Right lobe of liver (tissue), 6 donors: Measurements from ENCODE around the gene IL21R. TPM values are rescaled to one million over a fixed set of nuclear protein-coding genes. Genes with fewer than 3 reads are reported as not detected.
A peak's percentile ranks its signal among the peaks of the same experiment; 100 is the strongest.

Source experiments
- ATAC-seq, 4 donors: fragments of 200-7000 bp; cut with Tn5 transposase; one replicate each; pipeline ENCODE4 v1.9.1; 2020; ENCODE audit warnings: mild to moderate bottlenecking in 4 of 4, moderate library complexity in 4 of 4
- DNase-seq, 3 donors: peaks; one replicate each; pipeline ENCODE4 v3.0.0-alpha.2; 2020
- H3K27ac ChIP-seq, 3 donors: fragments of 200-600 bp; one replicate each; pipeline ENCODE4 v1.8.0; 2022
- H3K27me3 ChIP-seq, 2 donors: fragments of 200-600 bp; one replicate each; pipeline ENCODE4 v1.8.0; 2022
- H3K36me3 ChIP-seq, 4 donors: fragments of 200-600 bp; sonication (generic) in 1 of 4; one replicate each; pipeline versions ENCODE4 v1.5.1 to v1.8.0; 2017 to 2022; ENCODE audit warnings: control low read depth in 1 of 4
- H3K4me1 ChIP-seq, 4 donors: fragments of 200-600 bp; sonication (generic) in 1 of 4; one replicate each; pipeline versions ENCODE4 v1.5.1 to v1.8.0; 2017 to 2022; ENCODE audit warnings: control low read depth in 1 of 4
- H3K4me3 ChIP-seq, 3 donors: fragments of 200-600 bp; one replicate each; pipeline ENCODE4 v1.8.0; 2022
- H3K9me3 ChIP-seq, 4 donors: fragments of 200-600 bp; sonication (generic) in 1 of 4; one replicate each; pipeline versions ENCODE4 v1.5.1 to v1.8.0; 2017 to 2022; ENCODE audit warnings: control low read depth in 1 of 4
- CTCF ChIP-seq, 4 donors: fragments of 200-600 bp in 3 of 4; fragments of 450-650 bp in 1 of 4; IDR thresholded peaks; one replicate each; pipeline versions ENCODE4 v1.5.1 to v1.8.0; 2016 to 2022; ENCODE audit warnings: antibody characterized with exemption in 4 of 4, mild to moderate bottlenecking in 2 of 4
- POLR2A ChIP-seq: fragments of 450-650 bp; IDR thresholded peaks from one replicate; pipeline ENCODE4 v1.6.1; 2017; ENCODE audit warnings: antibody characterized with exemption, mild to moderate bottlenecking
- WGBS: methylation state at CpG from one replicate; pipeline ENCODE4 v1.1.6; 2018; ENCODE audit warnings: low coverage, low lambda C conversion rate; ENCODE audit not compliant: insufficient coverage; ENCODE audit errors: missing lambda C conversion rate; 5-methylcytosine and 5-hydroxymethylcytosine counted together
- intact Hi-C, 2 donors: fragments of 100-400 bp; cut with DNase I; formaldehyde crosslinking; loops; one replicate each; pipeline versions ENCODE4 v1.11.2 to v1.14.1; 2022
- long read RNA-seq: library from polyadenylated mRNA; unstranded; transcript quantifications from one replicate; pipeline ENCODE4 v2.0.0, GENCODE V29; 2019
- total RNA-seq, 6 experiments: library from RNA; depleted of rRNA in 2 of 6; stranded (reverse); fragments of >200 nt in 2 of 6; fragmentation: NEBNext Ultra II Directional in 3 of 6; extraction: Animal tissue kit (Norgen Biotek cat#: 25700) in 3 of 6; gene quantifications; one replicate each; pipeline versions ENCODE4 v1.1.0 to v1.2.4, GENCODE V29; 2016 to 2023
- donor health status: DM: no; HTN: yes; CAD: no.
- donor health status: DM: no; HTN: no; CAD: no.
- donor health status: DM: no; HTN: no; CAD: no.
- donor health status: DM: no; HTN: yes; CAD: no.
- donor health status: DM: no; HTN: yes; CAD: no.

IL21R gene
- total RNA-seq = 1 to 10 TPM in 1 of 6 experiments, under 1 TPM in 5; 0.09 to 1.3 (median 0.31) TPM
- long read RNA-seq = 0 reads

GRCh38 chr16:27401768-27402568 is at the start of gene IL21R:
TSS of gene IL21R (plus strand) at chr16:27402174. CDS start at chr16:27430072, 27,898 bp downstream.
- TF ChIP-seq CTCF (IDR thresholded peaks at IDR 0.05) (no peak), POLR2A (no peak)

GRCh38 chr16:27353853-27354252 is 48.1 kb upstream of the IL21R start:
- Histone ChIP-seq H3K4me3 (no peak overlapping the region), H3K9me3 (no peaks in the 10 kb centered on the region), H3K27me3 (no peaks in the 10 kb centered on the region), H3K4me1 (no peaks in the 10 kb centered on the region), H3K27ac (no peak overlapping the region), H3K36me3 (peaks cover 17 to 90% (median 53%) of the 10 kb centered on the region in 4 donors)
- ATAC-seq (no peak), DNase-seq (no peak)
- WGBS = 64% methylated on average over 3 of the region's 4 CpGs
- intact Hi-C loops = no loop called here
- no peak for TF ChIP-seq CTCF (IDR thresholded peaks at IDR 0.05)

More at GRCh38 chr16:27401768-27402568, at the start of gene IL21R:
- intact Hi-C loops = no loop called here
- Histone ChIP-seq H3K27ac (no peak within 1 kb of the TSS), H3K9me3 (no peaks in the 10 kb centered on the region), H3K36me3 (no peaks in the 10 kb centered on the region), H3K4me1 (no peaks in the 10 kb centered on the region), H3K4me3 (peak within 1 kb of the TSS in 1 of 3 donors; percentile 24), H3K27me3 (no peaks in the 10 kb centered on the region)
- 16% methylated on average over 9 of the region's 23 CpGs for WGBS
- ATAC-seq (peak; percentile 79 to 84 (median 81)), DNase-seq (peak; percentile 63 to 81 (median 72))

GRCh38 chr16:27355610-27356009 is 46.4 kb upstream of the IL21R start:
- H3K36me3 ChIP-seq = peaks cover 20 to 84% (median 55%) of the 10 kb centered on the region in 4 donors
- DNase-seq (peak; percentile 55 to 69 (median 61)), ATAC-seq (peak; percentile 63 to 85 (median 72))
- H3K27ac ChIP-seq = no peak overlapping the region
- H3K27me3 ChIP-seq = no peaks in the 10 kb centered on the region
- no peaks in the 10 kb centered on the region for H3K9me3 ChIP-seq
- 57% methylated on average over 7 of the region's 12 CpGs for WGBS
- intact Hi-C loops = no loop called here
- no peak overlapping the region for H3K4me3 ChIP-seq
- TF ChIP-seq POLR2A (no peak), CTCF (IDR thresholded peaks at IDR 0.05) (peak; percentile 26 to 51 (median 33))
- no peaks in the 10 kb centered on the region for H3K4me1 ChIP-seq

- no peak for ATAC-seq
- H3K27ac ChIP-seq = no peak overlapping the region
- intact Hi-C loops = no loop called here
Observed at GRCh38 chr16:27356794-27357193, 45.2 kb upstream of the IL21R start.

More at GRCh38 chr16:27356794-27357193, 45.2 kb upstream of the IL21R start:
- H3K36me3 ChIP-seq = peaks cover 19 to 77% (median 51%) of the 10 kb centered on the region in 4 donors
- DNase-seq = no peak
- no peaks in the 10 kb centered on the region for H3K9me3 ChIP-seq
- TF ChIP-seq CTCF (IDR thresholded peaks at IDR 0.05) (no peak), POLR2A (no peak)
- H3K4me3 ChIP-seq = no peak overlapping the region
- H3K4me1 ChIP-seq = no peaks in the 10 kb centered on the region
- WGBS = 92% methylated on average over 2 of the region's 4 CpGs
- H3K27me3 ChIP-seq = no peaks in the 10 kb centered on the region
